Amniotic stem cell (primary cell): ENCODE results near the gene DYNLT1.
"Not testable (repeated sequence)": the region's sequence is repeated elsewhere in the genome, so short reads cannot be mapped to it uniquely, and the experiment has no call there.

Source experiments
- DNase-seq: peaks from one replicate; lab custom pipeline; 2025; lab: John Stamatoyannopoulos, UW

The DYNLT1 gene

DNA sequence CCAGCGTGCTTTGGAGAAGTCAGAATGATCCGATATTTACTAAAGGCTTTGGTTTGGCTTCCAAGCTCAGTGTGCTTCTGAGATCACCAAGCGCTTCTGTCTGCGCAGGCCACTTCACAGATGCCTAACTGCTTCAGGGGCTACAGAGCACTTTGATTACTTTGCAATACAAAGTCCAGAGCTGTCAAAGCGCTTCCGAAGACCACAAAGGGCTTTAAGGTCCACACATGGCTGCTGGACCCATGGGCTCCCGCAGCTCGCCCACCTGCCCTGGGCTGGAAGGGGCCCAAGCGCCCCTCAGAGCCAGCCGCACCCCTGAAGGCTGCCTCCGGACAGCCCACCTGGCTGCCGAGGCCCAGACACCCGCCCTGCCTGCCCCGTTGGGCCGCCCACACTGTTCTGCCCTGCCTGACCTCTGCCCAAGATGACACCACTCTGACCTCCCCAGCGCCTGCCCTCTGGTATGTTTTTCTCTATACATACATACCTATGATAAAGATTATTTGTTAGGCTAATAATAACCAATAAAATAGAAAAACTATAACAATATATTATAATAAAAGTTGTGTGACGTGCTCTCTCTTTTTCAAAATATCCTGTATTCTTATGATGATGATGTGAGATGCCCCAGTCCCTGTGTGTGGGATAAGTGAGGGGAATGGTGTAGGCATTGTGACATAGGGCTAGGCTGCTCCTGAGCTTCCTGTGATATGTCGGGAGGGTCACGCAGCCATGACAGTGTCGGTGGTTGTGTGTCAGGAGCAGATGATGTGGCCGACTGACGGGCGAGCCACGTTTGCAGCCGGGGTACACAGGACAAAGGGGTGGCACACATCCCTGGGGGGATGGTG lies 22.6 kb downstream of the DYNLT1 start:
- DNase-seq, result no peak

DNA sequence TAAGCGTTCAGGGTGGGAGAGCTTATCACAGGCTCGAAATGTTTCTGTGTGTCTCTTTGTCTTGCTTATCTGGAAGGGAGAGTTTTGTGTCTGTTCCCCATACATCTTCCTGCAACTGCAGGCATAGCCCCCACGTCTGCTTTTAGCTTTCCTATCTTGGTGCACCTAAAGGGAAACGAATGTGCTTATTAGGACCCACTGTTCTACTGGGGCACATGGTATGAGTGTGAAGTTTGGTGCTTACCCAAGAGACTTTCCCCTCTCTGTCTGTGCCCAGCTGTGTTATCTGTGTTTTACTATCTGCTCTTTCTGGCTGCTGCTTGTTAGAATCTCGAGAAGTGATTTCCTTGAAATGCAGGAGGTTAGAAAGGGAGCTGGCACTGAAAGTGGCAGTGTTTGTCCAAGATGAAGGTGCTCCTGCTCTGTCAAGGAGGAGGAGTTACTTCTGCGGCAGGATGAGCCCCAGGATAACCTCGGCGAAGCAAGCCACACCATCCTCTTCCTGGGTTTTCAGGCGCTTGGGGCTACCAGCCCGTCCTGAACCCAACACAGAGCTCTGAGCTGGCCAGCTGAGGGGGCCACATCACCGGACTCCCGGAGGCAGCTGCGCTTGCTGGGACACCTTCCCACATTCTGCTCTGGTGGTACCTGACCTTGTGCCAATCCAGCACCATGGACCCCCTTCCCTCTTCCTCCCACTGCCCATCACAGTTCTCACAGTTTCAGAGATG lies 23.4 kb downstream of the DYNLT1 start:
- DNase-seq, result no peak

DNA sequence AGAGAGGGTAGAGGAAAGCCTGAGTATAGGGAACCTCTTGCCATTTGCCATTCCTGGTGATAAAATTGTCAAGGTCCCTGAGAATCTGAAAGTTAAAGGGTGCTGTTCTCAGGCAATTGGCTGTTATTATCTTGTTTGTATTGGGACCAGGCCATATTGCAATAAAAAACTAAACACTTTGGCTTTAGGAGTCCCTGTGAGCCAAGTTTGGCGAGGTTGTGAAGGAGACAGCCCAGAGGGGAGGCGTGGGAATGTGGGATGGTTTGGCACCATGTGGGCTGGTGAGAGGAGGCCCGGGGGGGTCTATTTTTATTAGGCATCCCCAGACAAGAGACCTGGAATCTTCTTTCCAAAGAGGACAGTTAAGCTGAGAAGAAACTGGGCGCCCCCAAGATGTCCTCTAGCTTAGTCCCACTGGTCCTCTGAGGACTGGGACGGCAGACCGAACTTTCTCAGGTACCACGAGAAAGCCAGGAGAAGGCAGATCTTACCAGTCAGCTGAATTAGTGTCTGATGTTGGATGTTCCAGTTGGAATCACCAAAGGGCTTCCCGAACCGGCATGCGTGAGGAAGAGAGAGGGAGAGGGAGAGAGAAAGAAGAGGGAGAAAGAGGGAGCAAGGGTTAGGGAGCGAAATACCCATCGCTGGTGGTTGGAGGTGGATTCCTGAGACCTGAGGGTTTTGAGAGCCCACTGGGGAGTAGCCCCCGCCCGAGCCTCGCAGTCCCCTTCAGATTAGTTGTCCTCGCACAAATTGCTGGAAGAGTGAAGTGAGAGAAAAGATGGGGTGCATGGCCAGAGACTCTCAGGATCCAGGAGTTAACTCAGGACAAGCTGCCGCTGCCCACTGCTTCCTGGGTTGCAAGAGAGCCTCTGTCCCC lies 24.4 kb downstream of the DYNLT1 start:
- no peak for DNase-seq

DNA sequence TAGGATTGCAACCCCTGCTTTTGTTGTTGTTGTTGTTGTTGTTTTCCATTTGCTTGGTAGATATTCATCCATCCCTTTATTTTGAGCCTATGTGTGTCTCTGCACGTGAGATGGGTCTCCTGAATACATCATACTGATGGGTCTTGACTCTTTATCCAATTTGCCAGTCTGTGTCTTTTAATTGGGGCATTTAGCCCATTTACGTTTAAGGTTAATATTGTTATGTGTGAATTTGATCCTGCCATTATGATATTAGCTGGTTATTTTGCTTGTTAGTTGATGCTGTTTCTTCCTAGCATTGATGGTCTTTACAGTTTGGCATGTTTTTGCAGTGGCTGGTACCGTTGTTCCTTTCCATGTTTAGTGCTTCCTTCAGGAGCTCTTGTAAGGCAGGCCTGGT lies 26.3 kb downstream of the DYNLT1 start:
- not testable (repeated sequence) for DNase-seq

DNA sequence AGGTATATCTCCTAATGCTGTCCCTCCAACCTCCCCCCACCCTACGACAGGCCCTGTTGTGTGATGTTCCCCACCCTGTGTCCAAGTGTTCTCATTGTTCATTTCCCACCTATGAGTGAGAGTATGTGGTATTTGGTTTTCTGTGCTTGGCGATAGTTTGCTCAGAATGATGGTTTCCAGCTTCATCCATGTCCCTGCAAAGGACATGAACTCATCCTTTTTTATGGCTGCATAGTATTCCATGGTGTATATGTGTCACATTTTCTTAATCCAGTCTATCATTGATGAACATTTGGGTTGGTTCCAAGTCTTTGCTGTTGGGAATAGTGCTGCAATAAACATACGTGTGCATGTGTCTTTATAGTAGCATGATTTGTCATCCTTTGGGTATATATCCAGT lies 29.9 kb downstream of the DYNLT1 start:
- DNase-seq, result not testable (repeated sequence)

DNA sequence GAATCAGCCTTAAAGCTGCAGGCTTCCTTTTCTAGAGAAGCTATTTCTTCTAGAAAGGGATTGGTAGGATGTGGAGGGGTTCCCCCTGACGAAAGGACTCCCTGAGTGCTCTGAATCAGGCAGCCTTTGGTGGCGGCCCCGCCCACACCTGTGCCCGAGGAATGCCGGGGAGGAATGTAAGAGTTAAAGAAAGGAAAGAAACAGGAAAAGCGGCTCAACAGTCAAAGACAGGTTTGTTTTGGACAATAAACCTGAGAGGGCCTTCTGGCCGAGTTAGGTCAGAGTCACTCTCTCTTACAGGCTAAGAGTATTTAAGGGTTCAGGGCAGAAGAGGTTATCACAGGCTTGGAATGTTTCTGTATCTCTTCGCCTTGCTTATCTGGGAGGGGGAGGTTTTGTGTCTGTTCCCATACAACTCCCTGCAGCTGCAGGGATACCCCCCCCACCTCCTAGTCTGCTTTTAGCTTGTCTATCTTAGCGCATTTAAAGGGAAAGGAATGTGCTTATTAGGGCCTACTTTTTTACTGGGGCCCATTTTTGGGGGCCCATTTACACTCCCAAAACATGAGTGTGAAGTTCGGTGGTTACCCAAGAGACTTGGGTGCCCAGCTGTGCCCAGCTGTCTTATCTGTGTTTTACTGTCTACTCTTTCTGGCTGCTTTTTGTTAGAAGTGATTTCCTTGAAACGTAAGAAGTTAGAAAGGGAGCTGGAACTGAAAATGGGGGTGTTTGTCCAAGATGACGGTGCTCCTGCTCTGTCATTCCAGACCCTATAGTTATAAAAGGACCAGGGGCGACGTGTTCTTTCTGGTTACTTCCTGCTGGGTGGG lies 32.8 kb downstream of the DYNLT1 start:
- no peak for DNase-seq

DNA sequence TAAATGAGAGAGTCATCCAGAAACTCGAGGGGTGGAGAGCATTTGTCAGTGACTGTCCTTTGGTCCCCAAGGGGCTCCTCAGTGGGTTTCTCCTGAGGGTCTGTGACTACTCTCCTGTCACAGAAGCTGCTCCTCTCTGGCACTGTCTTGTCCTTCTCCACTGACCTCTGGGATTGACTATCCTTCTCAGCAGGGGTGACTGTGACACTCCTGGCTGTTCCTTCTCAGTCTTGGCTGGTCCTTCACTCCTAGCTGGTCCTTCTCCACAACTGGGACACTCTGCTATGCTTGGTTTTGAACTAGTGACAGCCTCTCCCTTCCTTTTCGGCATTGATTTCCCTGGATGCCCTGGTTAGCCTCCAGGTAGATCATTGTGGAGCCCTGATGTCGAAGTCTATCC lies 33.5 kb downstream of the DYNLT1 start:
- DNase-seq, result no peak

DNA sequence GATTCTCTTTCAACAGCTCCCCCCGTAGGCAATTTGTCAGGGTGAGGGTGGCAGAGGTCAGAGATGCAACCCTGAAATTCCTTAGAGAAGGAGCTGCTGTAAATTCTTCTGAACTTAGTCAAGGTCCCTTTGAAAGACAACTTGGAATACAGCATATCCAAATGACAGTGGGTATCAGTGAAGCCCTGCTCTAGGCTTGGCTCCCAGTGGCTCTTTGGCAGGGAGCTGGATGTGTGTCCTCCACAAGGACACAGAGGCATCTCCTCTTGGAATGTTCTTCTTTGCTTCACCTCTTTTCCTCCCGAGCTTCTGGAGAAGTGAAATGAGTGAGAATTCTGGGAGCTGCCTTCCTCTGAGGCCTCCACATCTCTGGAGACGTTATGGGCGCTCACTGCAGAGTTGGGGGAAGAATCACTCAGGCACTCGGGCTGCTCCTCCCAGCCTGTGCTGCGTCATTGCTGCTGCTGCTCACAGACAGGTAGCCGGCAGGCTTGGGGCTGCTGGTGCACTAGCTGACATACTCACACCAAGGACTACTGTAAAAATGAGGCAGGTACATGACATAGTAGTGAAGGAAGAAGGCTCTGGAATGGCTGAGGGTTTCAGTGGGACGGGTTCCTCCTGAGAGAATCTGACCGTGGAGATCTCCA lies 34.1 kb downstream of the DYNLT1 start:
- no peak for DNase-seq

DNA sequence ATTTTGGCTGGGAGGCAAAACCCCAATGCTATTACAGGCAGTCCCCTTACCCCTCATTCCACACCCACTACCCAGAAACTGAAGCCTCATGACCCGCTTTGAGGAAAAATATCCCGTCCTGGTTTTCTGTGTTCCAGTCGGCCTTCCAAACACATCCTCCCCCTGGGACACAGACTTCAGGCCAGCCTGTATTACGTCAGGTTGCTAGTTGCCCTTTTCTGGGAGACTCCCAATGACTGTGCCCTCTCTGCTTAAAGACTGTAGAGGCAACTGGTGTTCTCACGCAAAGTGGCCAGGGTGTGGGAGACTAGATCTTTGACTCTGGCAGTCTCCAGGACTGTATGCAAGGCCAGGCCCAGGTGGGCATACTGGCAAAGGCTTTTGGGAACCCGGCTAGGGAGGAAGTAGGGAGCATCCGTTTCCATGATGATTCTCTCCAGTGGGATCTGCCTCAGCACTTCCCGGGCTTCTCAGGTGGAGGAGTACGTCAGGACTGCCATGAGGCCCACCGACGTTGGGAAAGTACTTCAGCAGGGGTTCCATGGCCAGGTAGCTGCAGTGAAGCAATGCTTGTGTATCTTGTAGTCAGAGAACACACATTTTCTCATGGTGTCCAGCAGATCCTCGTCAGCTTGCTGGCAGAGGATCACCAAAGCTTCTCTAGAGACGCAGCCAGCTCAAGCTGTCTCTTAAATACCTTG lies 34.9 kb downstream of the DYNLT1 start:
- no peak for DNase-seq

DNA sequence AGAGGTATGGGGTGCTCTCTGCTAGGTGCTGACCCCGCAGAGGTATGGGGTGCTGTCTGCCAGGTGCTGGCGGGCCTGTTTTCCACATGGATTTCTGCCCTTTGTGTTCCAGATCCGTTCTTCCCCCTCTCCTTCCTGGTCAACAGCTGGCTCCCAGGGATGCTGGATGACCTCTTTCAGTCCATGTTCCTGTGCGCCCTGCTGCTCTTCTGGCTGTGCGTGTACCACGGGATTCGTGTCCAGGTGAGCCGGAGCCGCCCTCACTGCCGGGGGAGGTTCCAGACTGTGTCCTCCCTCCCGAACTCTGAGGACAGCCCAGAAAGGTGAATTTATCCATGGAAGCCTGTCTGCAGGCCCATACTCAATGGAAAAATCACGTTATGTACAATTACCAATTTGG lies 36.3 kb downstream of the DYNLT1 start:
- DNase-seq, result no peak

DNA sequence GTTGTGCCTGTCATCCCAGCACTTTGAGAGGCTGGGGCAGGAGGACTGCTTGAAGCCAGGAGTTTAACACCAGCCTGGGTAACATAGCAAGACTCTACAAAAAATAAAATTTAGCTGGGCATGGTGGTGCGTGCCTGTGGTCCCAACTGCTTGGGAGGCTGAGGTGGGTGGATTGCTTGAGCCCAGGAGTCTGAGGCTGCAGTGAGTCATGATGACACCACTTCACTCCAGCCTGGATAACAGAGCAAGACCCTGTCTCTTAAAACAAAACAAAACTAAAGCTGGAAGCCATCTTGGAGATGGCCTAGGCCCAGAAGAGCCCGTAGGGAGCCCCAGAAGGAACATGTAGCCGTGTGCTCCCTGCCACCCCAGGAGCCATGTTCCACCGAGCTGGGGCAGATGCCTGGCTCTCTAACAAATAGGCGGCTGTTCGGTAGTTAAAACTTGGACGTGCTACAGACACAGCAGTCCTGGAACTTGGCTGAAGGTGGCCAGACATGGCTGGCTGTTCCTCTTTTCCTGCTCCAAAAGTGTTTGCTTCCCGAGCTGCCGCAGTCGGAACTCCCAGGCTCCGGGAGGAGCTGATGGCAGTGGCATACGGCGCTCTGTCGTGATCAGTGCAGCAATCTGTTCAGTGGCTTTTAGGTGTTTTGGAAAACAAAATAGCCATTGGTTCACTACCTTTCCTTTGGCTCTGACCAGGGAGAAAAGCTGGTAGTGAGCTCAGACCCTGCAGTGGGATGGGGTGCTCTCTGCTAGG lies 37.0 kb downstream of the DYNLT1 start:
- no peak for DNase-seq

DNA sequence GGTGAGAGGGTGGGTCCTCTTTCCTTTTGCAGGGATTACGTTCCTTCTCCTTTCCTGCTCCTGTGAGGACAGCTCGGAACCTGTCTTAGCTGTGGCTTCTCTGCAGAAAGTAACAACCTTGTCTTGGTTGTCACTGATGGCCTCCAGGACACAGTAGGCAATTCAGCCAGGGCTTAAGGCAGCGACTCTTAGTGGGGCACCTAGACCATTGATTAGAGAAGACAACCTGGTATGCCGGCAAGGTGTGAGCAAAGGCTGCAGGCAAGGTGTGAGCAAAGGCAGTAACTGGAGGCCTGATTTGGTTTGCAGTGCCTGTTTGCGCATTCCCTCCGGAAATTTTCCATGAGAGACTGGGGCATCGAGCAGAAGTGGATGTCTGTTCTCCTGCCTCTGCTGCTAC lies 37.6 kb downstream of the DYNLT1 start:
- no peak for DNase-seq

DNA sequence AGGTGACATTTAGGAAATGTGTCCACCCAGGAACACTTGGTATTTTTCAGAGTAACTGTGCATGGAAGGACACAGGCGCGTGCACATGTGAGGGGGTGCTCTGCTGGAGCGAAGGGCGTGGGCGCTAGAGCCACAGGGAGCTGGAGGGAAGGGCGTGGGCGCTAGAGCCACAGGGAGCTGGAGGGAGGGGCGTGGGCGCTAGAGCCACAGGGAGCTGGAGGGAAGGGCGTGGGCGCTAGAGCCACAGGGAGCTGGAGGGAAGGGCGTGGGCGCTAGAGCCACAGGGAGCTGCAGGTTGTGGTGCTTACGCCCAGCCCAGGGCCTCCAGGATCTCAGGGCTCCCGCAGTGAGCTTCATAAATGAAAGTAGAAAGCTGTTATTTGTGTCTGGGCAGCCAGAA lies 38.5 kb downstream of the DYNLT1 start:
- DNase-seq, result not testable (repeated sequence)

DNA sequence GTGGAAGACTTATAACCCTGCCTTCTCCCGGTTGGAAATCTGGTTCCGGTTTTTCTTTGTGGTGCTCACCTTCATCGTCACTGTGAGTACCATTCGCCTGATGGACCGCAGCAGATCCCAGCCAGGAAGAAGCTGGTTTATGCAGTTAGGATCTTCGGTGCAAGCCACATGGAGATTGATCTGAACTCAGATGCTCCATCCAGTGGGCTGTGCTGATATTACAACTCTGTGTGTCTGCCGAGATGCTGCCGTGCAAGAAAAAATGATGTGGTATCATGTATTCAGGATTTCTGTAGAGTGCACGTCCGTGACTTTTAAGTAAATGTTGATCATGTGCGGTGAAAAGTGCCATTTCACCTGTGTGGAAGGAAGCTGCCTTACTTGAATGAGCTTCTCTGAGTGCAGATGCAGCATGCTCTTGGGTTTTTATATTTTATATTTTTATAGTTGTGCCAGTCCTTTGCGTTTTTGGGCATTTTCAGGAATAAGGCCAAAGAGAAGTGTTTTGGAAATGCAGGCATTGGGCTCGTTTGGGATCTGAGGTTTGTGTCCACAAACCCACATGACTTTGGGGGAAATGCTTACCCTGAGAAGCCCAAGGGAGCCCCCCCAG lies 39.2 kb downstream of the DYNLT1 start:
- DNase-seq, result peak; percentile 52

DNA sequence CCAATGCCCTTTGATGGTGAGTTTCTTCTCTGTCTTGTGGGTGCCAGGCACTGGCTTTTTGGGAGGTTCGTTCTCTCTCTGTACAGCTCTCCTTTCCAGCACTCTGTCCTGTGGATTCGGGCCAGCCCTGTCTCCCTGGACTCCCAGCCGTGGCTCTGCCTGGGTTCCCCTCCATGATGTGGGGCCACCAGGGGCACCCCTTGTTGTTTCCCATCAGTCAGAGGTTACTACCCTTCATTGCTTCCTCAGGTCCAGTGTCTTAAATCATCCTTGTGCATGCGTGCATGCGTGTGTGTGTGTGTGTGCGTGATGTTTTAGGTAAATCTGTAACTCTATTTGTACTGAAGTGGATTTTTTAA lies 40.5 kb downstream of the DYNLT1 start:
- no peak for DNase-seq

DNA sequence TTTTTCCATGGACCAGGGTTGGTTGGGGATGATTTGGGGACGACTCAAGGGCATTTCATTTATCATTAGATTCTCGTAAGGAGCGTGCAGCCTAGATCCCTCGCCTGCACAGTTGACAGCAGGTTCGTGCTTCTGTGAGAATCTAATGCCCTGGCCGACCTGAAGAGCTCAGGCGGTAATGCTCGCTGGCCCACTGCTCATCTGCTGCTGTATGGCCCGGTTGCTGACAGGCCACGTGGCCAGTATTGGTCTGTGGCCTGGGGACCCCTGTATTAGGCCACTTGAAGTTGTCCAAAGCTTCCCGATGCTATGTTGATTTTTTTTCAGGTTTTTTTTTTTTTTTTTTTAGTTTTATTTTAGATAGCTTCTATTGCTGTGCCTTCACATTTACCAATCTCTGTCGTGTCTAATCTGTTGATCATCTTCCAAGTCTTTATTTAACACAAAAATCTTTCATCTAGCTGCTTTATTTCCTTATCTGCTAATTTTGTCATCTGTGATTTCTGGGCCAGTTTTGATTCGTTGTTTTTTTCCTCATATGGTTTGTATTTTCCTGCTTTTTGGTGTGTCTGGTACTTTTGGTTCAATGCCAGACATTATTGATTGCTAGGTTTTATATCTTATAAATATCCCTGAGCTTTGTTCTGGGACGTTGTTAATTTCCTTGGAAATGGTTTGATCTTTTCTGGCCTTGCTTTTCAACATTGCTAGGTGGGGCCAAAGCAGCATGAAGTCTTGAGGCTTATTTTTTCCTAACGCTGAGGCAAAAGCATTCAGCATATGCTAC lies 41.1 kb downstream of the DYNLT1 start:
- DNase-seq, result no peak

DNA sequence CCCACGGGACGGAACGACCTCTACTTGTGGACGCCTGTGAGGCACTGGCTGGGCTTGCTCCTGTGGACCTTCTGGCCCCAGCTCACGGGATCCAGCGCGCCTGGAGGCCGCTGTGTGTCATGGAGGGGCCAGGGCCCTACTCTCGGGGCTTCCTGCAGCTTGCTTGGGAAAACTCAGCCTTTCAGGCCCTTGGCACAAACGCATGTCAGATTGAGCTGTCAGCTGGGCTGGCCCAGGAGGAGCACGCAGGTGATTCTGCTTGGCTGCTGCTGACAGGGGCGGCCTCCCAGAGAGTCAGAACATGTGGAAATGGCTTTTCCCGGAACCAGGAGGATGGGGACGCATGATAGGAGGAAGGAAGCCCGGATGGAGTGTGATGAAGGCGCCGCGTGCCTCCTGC lies 44.9 kb downstream of the DYNLT1 start:
- no peak for DNase-seq

DNA sequence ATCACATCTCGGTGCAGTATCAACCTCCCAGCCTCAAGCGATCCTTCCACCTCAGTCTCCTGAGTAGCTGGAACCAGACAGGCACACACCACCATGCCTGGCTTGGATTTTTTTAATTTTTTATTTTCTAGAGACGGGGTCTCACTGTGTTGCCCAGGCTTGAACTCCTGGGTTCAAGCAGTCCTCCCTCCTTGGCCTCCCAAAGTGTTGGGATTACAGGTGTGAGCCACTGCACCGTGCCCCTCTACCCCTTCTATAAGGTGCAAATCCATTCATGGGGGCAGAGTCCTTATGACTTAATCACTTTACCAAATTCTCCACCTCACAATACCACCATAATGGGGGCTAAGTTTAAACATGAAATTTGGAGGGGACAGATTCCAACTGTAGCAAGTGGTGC lies 47.0 kb downstream of the DYNLT1 start:
- no peak for DNase-seq

DNA sequence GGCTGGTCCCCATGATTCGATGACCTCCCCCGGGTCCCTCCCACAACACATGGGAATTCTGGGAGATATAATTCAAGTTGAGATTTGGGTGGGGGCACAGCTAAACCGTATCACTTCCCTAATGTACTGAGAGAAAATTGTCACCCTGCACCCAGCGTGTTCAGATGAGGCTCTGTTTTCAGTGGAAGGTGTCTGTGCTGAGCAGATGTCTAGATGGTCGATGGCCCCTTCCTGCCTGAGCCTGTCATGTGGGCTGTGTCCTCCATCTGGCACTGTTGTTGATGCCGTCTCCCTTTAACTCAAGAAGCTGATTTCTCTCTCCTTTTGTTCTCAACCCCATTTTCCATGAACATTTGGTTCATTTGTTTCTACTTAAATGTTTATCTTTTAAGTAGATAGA lies 47.7 kb downstream of the DYNLT1 start:
- DNase-seq, result no peak
